HAP-1 (cell line): Measurements from ENCODE around the gene KRCC1.
A peak's percentile ranks its signal among the peaks of the same experiment; 100 is the strongest.

ENCODE experiments used
- DNase-seq, 2 experiments: peaks; one replicate each; pipeline ENCODE4 v3.0.0-alpha.2; 2016 to 2020; ENCODE audit warnings: low spot score in 2 of 2
- H3K27me3 ChIP-seq: fragments of 250-450 bp; sonication (Bioruptor Pico); 2 replicates; pipeline ENCODE4 v1.5.1; 2020; ENCODE audit warnings: low read depth, mild to moderate bottlenecking, moderate library complexity
- H3K36me3 ChIP-seq: fragments of 250-450 bp; sonication (Bioruptor Pico); replicated peaks from 2 replicates; pipeline ENCODE4 v1.5.1; 2020; ENCODE audit warnings: mild to moderate bottlenecking
- H3K4me1 ChIP-seq: fragments of 250-450 bp; sonication (Bioruptor Pico); 2 replicates; pipeline ENCODE4 v1.5.1; 2020; ENCODE audit warnings: mild to moderate bottlenecking
- H3K4me3 ChIP-seq: fragments of 250-450 bp; sonication (Bioruptor Pico); 2 replicates; pipeline ENCODE4 v1.5.1; 2020; ENCODE audit warnings: mild to moderate bottlenecking, moderate library complexity
- H3K9me3 ChIP-seq: fragments of 250-450 bp; sonication (Bioruptor Pico); 2 replicates; pipeline ENCODE4 v1.5.1; 2020; ENCODE audit warnings: mild to moderate bottlenecking, moderate library complexity
- in situ Hi-C: fragments of 300-500 bp; cut with MboI; formaldehyde crosslinking; loops from 3 replicates; pipeline ENCODE4 v1.14.3; 2020; ENCODE audit warnings: low sequenced_read_pairs, inconsistent platforms, mixed read lengths

Gene KRCC1

GRCh38 chr2:88055371-88056128, at the start of gene KRCC1:
Gene KRCC1 (minus strand): TSS chr2:88055783. CDS start chr2:88028563, 27,220 bp downstream.
- no peaks in the 10 kb centered on the region for H3K9me3 ChIP-seq
- H3K4me1 ChIP-seq: peaks cover 13% of the 10 kb centered on the region
- H3K27me3 ChIP-seq: no peaks in the 10 kb centered on the region
- in situ Hi-C loops: loop anchor here (25.0 kb wide), 1 partner anchor 407 kb away; the partner anchor contains the start of gene FOXI3
- H3K4me3 ChIP-seq: peak within 1 kb of the TSS; percentile 84
- H3K36me3 ChIP-seq: 0 out of 2 replicates have a peak, but pooled peaks cover 2% of the 10 kb centered on the region
- DNase-seq: peak; percentile 84 to 92

GRCh38 chr2:88100489-88100858, 44.9 kb upstream of the KRCC1 start:
- Histone ChIP-seq H3K4me1 (no peaks in the 10 kb centered on the region), H3K4me3 (no peak overlapping the region), H3K27me3 (0 out of 2 replicates have a peak, but pooled peaks cover 2% of the 10 kb centered on the region), H3K36me3 (no peaks in the 10 kb centered on the region), H3K9me3 (no peaks in the 10 kb centered on the region)
- no peak for DNase-seq
- in situ Hi-C loops: no loop called here

DNA sequence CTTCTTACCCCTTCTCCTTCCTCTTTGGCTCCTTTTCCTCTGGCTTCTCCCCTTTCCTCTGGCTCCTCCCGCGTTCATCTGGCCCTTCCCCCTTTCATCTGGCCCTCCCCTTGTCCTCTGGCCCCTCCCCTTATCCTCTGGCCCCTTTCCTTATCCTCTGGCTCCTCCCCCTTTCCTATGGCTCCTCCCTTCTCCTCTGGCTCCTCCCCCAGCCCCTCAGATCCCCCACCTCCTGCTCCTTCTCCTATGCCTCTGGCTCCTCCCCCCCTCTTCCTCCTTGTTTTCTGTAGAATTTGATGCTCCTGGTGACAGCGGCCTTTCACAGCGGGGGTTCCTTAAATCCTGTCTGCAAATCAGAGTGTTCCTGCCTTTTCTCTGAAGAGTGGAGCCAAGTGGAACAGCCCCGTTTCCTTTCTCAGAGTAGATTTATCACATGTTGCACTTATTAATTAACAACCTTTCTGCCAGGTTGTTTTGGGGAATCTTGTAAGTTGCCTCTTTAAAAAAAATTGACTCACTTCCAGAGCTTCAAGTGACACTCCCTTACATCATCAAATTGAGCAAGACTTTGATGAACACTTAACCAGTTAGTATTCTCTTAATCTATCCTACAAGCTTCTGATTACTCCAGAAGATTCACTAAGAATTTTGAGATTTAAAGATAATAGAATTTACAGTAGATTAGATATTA, 44.4 kb upstream of the KRCC1 start:
- 0 out of 2 replicates have a peak, but pooled peaks cover 2% of the 10 kb centered on the region for H3K27me3 ChIP-seq
- in situ Hi-C loops: no loop called here
- peak; percentile 24 to 77 for DNase-seq

GRCh38 chr2:88098558-88098900, 42.9 kb upstream of the KRCC1 start:
- DNase-seq: no peak
- Histone ChIP-seq H3K27me3 (0 out of 2 replicates have a peak, but pooled peaks cover 2% of the 10 kb centered on the region), H3K4me3 (no peak overlapping the region), H3K9me3 (no peaks in the 10 kb centered on the region), H3K4me1 (no peaks in the 10 kb centered on the region), H3K36me3 (no peaks in the 10 kb centered on the region)
- in situ Hi-C loops: no loop called here

More for the DNA sequence above, 44.4 kb upstream of the KRCC1 start:
- no peaks in the 10 kb centered on the region for H3K4me1 ChIP-seq
- no peaks in the 10 kb centered on the region for H3K36me3 ChIP-seq
- H3K4me3 ChIP-seq: no peak overlapping the region
- no peaks in the 10 kb centered on the region for H3K9me3 ChIP-seq

DNA sequence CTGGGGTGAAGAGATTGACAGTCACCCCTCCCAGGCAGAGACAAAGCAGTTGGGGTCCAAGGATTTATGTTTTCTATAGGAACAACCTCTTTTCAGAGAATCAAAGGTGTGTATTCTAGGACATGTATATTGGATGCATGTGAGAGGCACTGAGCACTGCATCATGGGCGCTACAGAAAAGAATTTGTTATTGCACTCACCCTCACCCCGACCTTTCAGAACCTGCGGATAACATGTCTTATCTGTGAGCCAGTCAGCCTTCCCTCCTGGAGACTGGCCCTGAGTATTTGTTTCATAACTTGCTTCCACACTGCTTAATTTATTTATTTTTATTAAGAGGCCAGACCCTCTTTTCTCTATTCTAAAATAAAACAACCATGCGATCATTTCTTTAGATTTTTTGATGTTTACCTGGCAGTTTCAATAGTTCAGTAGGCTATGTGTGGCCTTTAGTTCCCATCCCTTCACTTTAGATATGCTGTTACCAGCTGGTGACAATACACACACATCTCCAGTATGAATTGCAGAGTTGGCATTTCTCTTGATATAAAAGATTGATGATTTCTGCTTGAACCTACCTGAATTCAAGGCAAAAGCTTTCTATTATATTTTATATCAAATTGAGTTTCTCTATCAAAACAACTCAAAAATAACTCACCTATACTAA, 42.4 kb upstream of the KRCC1 start:
- Histone ChIP-seq H3K27me3 (0 out of 2 replicates have a peak, but pooled peaks cover 2% of the 10 kb centered on the region), H3K9me3 (no peaks in the 10 kb centered on the region), H3K4me1 (no peaks in the 10 kb centered on the region), H3K36me3 (no peaks in the 10 kb centered on the region), H3K4me3 (no peak overlapping the region)
- no peak for DNase-seq
- in situ Hi-C loops: no loop called here

- Histone ChIP-seq H3K27me3 (0 out of 2 replicates have a peak, but pooled peaks cover 2% of the 10 kb centered on the region), H3K4me1 (no peaks in the 10 kb centered on the region), H3K36me3 (no peaks in the 10 kb centered on the region), H3K9me3 (no peaks in the 10 kb centered on the region), H3K4me3 (no peak overlapping the region)
- DNase-seq: no peak
- in situ Hi-C loops: no loop called here
Observed at GRCh38 chr2:88097192-88097591, 41.6 kb upstream of the KRCC1 start.

- Histone ChIP-seq H3K36me3 (no peaks in the 10 kb centered on the region), H3K4me1 (no peaks in the 10 kb centered on the region), H3K9me3 (no peaks in the 10 kb centered on the region), H3K27me3 (0 out of 2 replicates have a peak, but pooled peaks cover 2% of the 10 kb centered on the region), H3K4me3 (no peak overlapping the region)
- in situ Hi-C loops: no loop called here
- no peak for DNase-seq
Observed at GRCh38 chr2:88096708-88097107, 41.1 kb upstream of the KRCC1 start.

DNA sequence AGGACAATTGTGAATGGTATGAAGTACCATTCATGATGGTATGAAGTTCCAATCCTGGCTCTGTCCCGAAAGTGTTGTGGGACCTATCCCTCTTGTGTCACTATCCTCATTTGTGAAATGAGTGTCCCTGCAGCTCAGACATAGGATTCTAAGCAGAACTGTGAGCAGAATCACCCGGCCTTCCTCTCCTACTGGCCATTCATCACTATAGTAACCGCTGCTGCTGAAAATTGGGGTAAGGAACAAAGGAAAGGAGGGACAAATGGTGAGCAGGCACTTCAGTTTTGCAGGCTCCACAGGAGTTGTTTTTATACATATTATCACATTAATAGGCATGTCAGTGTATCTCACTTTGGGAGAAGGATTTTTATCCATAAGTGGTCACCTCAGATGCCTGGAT, 39.4 kb upstream of the KRCC1 start:
- Histone ChIP-seq H3K4me1 (no peaks in the 10 kb centered on the region), H3K27me3 (0 out of 2 replicates have a peak, but pooled peaks cover 2% of the 10 kb centered on the region), H3K36me3 (no peaks in the 10 kb centered on the region), H3K9me3 (no peaks in the 10 kb centered on the region), H3K4me3 (no peak overlapping the region)
- no peak for DNase-seq
- in situ Hi-C loops: no loop called here

DNA sequence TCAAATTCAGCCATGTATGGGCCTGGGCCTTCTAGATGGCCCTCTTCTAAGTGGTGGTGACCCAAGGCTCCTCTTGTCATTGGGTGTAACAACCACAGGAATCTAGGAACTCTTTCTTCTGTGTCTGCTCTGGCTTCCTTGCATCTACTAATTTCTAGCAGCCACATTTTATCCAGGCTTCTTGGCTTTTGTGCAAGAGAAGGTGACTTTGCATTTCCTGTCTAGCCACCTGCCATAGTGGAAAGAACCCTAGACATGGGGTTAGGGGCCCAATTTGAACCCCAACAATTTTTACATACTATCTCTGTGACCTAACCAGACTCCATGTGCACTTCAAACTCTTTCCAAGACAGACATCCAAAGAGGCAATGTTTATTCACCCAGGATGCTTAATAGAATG, 37.2 kb upstream of the KRCC1 start:
- DNase-seq: no peak
- Histone ChIP-seq H3K4me1 (no peaks in the 10 kb centered on the region), H3K9me3 (no peaks in the 10 kb centered on the region), H3K4me3 (no peak overlapping the region), H3K27me3 (0 out of 2 replicates have a peak, but pooled peaks cover 2% of the 10 kb centered on the region), H3K36me3 (no peaks in the 10 kb centered on the region)
- in situ Hi-C loops: no loop called here

DNA sequence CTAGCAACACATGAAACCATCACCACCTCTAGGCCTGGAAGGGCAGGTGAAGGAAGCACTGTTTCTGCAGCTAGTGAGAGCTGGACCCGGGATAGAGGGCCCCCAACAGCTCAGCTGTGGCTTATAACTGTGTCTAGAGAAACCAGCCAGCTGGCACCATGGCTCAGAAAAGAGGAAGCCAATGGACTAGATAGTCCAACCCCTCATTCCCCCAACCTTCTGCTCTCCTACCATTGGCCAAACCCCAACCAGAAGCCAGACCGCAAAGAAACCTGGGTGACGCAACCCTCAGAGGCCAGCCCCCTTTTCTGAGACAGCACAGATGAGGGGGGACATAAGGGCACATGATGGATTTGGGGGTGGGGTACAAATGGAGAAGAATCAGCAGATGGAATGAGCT, 36.4 kb upstream of the KRCC1 start:
- in situ Hi-C loops: no loop called here

GRCh38 chr2:88090446-88091283, 35.1 kb upstream of the KRCC1 start:
- no peak for DNase-seq
- Histone ChIP-seq H3K4me3 (no peak overlapping the region), H3K36me3 (no peaks in the 10 kb centered on the region), H3K4me1 (no peaks in the 10 kb centered on the region), H3K27me3 (no peaks in the 10 kb centered on the region), H3K9me3 (no peaks in the 10 kb centered on the region)
- in situ Hi-C loops: no loop called here

More for the DNA sequence above, 36.4 kb upstream of the KRCC1 start:
- H3K27me3 ChIP-seq: no peaks in the 10 kb centered on the region
- DNase-seq: no peak
- H3K4me3 ChIP-seq: no peak overlapping the region
- no peaks in the 10 kb centered on the region for H3K9me3 ChIP-seq
- no peaks in the 10 kb centered on the region for H3K36me3 ChIP-seq
- no peaks in the 10 kb centered on the region for H3K4me1 ChIP-seq

DNA sequence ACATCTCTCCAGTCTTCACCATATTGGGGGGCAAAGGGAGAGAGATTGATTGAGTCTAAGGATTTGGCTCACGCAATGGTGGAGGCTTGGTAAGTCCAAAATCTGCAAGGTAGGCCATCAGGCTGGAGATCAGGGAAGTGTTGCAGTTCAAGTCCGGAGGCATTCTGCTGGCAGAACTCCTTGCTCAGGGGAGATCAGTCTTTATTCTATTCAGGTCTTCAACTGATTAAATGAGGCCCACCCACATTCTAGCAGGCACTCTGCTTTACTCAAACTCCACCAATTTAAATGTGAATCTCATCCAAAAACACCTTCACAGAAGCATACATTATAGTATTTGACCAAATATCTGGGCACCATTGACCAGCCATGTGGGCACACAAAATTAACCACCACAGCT, 33.4 kb upstream of the KRCC1 start:
- in situ Hi-C loops: no loop called here
- Histone ChIP-seq H3K4me1 (no peaks in the 10 kb centered on the region), H3K36me3 (no peaks in the 10 kb centered on the region), H3K9me3 (no peaks in the 10 kb centered on the region), H3K27me3 (no peaks in the 10 kb centered on the region), H3K4me3 (no peak overlapping the region)
- no peak for DNase-seq

DNA sequence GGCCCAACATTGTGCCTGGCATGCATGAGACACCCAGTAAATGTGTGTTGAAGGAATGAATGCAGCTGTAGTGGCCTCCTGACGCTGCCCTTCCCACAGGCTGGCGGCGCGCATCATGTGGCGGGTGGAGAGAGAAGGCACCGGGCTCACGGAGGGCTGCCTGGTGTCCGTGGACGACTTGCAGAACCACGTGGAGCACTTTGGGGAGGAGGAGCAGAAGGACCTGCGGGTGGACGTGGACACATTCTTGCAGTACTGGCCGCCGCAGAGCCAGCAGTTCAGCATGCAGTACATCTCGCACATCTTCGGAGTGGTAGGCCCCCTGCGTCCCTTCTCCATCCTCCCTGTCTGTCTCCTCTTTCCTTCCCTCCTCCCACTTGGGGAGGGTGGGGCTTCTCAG, 32.2 kb upstream of the KRCC1 start:
- Histone ChIP-seq H3K27me3 (no peaks in the 10 kb centered on the region), H3K36me3 (no peaks in the 10 kb centered on the region)
- in situ Hi-C loops: no loop called here

More for the DNA sequence above, 32.2 kb upstream of the KRCC1 start:
- Histone ChIP-seq H3K4me1 (no peaks in the 10 kb centered on the region), H3K9me3 (no peaks in the 10 kb centered on the region), H3K4me3 (no peak overlapping the region)
- DNase-seq: no peak
